Measurements from ENCODE around the gene LZTR1.

LZTR1 gene

GRCh38 chr22:20997536-20998257, 15.6 kb downstream of the LZTR1 start:
- TF ChIP-seq CTCF (IDR thresholded peaks at IDR 0.05): no peak

- TF ChIP-seq CTCF (IDR thresholded peaks at IDR 0.05): no peak
These were observed 16.6 kb downstream of the LZTR1 start for GRCh38 chr22:20998411-20999336.

- no peak for TF ChIP-seq CTCF (IDR thresholded peaks at IDR 0.05)
These were observed 17.5 kb downstream of the LZTR1 start for GRCh38 chr22:20999350-21000206.

GRCh38 chr22:21000207-21000986, 18.3 kb downstream of the LZTR1 start:
- no peak for TF ChIP-seq CTCF (IDR thresholded peaks at IDR 0.05)

- TF ChIP-seq CTCF (IDR thresholded peaks at IDR 0.05): no peak
These were observed 19.0 kb downstream of the LZTR1 start for GRCh38 chr22:21000987-21001600.

GRCh38 chr22:21001601-21002325, 19.7 kb downstream of the LZTR1 start, which contains the start of gene THAP7:
THAP7 (minus strand) TSS chr22:21002118; CDS start chr22:21001911, 207 bp downstream.
- no peak for TF ChIP-seq CTCF (IDR thresholded peaks at IDR 0.05)
